GM12878 (cell line): Measurements from ENCODE around the gene TGFBI. TPM values are rescaled to one million over a fixed set of nuclear protein-coding genes. Genes with fewer than 3 reads are reported as not detected.

Source experiments
- ATAC-seq: fragments of 200-7000 bp; cut with Tn5 transposase; 3 replicates; pipeline ENCODE4 v1.9.1; 2020; ENCODE audit warnings: mild to moderate bottlenecking, moderate library complexity
- BruUV-seq: library from RNA; stranded (reverse); fragments of 400-500 nt; replicated peaks from 2 replicates; lab custom pipeline; 2021; lab: Mats Ljungman, UMichigan
- CTCF ChIA-PET: fragments of 300-600 bp; sonication (Branson Sonifier 250); formaldehyde crosslinking; extraction: SDS; loops from one replicate; lab custom pipeline; 2021; ENCODE audit warnings: inconsistent platforms; lab: Yijun Ruan, JAX
- POLR2A ChIA-PET: fragments of 350-600 bp; formaldehyde crosslinking; extraction: SDS; loops from one replicate; lab custom pipeline; 2021; ENCODE audit warnings: inconsistent platforms; lab: Charles Lee
- RAD21 ChIA-PET: fragments of 300-600 bp; sonication (Branson Sonifier 250); formaldehyde crosslinking; loops from one replicate; lab custom pipeline; 2023; ENCODE audit warnings: antibody characterized with exemption; ENCODE audit not compliant: unreplicated experiment; lab: Charles Lee
- SMC1A ChIA-PET: fragments of 300-600 bp; sonication (Branson Sonifier 250); formaldehyde crosslinking; loops from one replicate; lab custom pipeline; 2023; ENCODE audit not compliant: unreplicated experiment, uncharacterized antibody; lab: Charles Lee
- DNase-seq: peaks from one replicate; pipeline ENCODE4 v3.0.0-alpha.2; 2011; ENCODE audit warnings: low read depth, low spot score
- FAIRE-seq: peaks from 3 replicates; lab custom pipeline; 2011; peaks lifted over from hg19 to GRCh38; lab: Jason Lieb, UNC
- H2AFZ ChIP-seq: 2 replicates; pipeline ENCODE4 v1.6.0; 2011; ENCODE audit warnings: low read depth, low read length, control low read depth; ENCODE audit not compliant: control insufficient read depth
- H3K27ac ChIP-seq: 2 replicates; pipeline ENCODE4 v1.5.1; 2011; ENCODE audit warnings: control low read depth; ENCODE audit not compliant: control insufficient read depth, insufficient read depth
- H3K27me3 ChIP-seq, 2 experiments: replicated peaks in 1 of 2; 2 replicates each; pipeline versions ENCODE4 v1.6.0 to v1.6.1; 2011; ENCODE audit warnings: low read length in 1 of 2; ENCODE audit not compliant: control insufficient read depth in 2 of 2, insufficient read depth in 2 of 2
- H3K36me3 ChIP-seq, 2 experiments: 2 replicates each; pipeline ENCODE4 v1.5.1; 2011; ENCODE audit warnings: low read length in 1 of 2; ENCODE audit not compliant: control insufficient read depth in 2 of 2, insufficient read depth in 2 of 2
- H3K4me1 ChIP-seq: 2 replicates; pipeline ENCODE4 v1.6.1; 2011; ENCODE audit warnings: mild to moderate bottlenecking, low read length, moderate library complexity, mixed read lengths; ENCODE audit not compliant: control insufficient read depth, insufficient read depth
- H3K4me2 ChIP-seq: 2 replicates; pipeline ENCODE4 v1.6.0; 2011; ENCODE audit warnings: control low read depth; ENCODE audit not compliant: control insufficient read depth, insufficient read depth
- H3K4me3 ChIP-seq: fragments of 200-600 bp; sonication (generic); 2 replicates; pipeline ENCODE4 v1.5.1; 2016
- H3K79me2 ChIP-seq: 2 replicates; pipeline ENCODE4 v1.6.0; 2011; ENCODE audit warnings: low read length; ENCODE audit not compliant: control insufficient read depth, insufficient read depth
- H3K9ac ChIP-seq: 2 replicates; pipeline ENCODE4 v1.8.0; 2011; ENCODE audit warnings: low read length, control low read depth, mixed read lengths; ENCODE audit not compliant: control insufficient read depth, insufficient read depth
- H3K9me3 ChIP-seq: replicated peaks from 3 replicates; pipeline ENCODE4 v1.5.1; 2011; ENCODE audit warnings: mild to moderate bottlenecking, low read length; ENCODE audit not compliant: control insufficient read depth, insufficient read depth
- H4K20me1 ChIP-seq: 2 replicates; pipeline ENCODE4 v1.6.0; 2011; ENCODE audit not compliant: control insufficient read depth, insufficient read depth
- EGR1 ChIP-seq, 2 experiments: IDR thresholded peaks; 1 replicate in 1 of 2; 2 replicates in 1 of 2; pipeline ENCODE4 v1.6.1; 2011 to 2012; ENCODE audit warnings: low read depth in 2 of 2, low read length in 2 of 2, borderline replicate concordance in 1 of 2, mild to moderate bottlenecking in 1 of 2, moderate library complexity in 1 of 2
- ELK1 ChIP-seq: IDR thresholded peaks from 2 replicates; pipeline ENCODE4 v1.6.1; 2012; ENCODE audit warnings: low read depth, low read length, improper control_type of control experiment
- ESRRA ChIP-seq: IDR thresholded peaks from 2 replicates; pipeline ENCODE4 v1.6.1; 2012; ENCODE audit warnings: mild to moderate bottlenecking, low read length, improper control_type of control experiment
- PML ChIP-seq: IDR thresholded peaks from 2 replicates; pipeline ENCODE4 v1.6.1; 2012; ENCODE audit warnings: low read length, inconsistent platforms
- RAD51 ChIP-seq: fragments of 450-650 bp; IDR thresholded peaks from 2 replicates; pipeline ENCODE4 v1.6.1; 2016; ENCODE audit warnings: moderate library complexity, mild to moderate bottlenecking, inconsistent platforms
- ZZZ3 ChIP-seq: IDR thresholded peaks from 2 replicates; pipeline ENCODE4 v1.6.1; 2011; ENCODE audit warnings: low read depth; ENCODE audit not compliant: control insufficient read depth, insufficient read length
- WGBS: methylation state at CpG from one replicate; pipeline ENCODE4 v1.1.6; 2016; ENCODE audit warnings: low lambda C conversion rate; ENCODE audit not compliant: insufficient replicate concordance, insufficient coverage; ENCODE audit errors: missing lambda C conversion rate; 5-methylcytosine and 5-hydroxymethylcytosine counted together
- in situ Hi-C: fragments of 300-500 bp; cut with MboI; formaldehyde crosslinking; loops from 9 replicates; pipeline ENCODE4 v1.14.3; 2018; ENCODE audit warnings: mixed read lengths
- intact Hi-C: fragments of 100-400 bp; cut with micrococcal nuclease; formaldehyde crosslinking; loops from one replicate; pipeline ENCODE4 v1.14.2; 2022; ENCODE audit not compliant: unreplicated experiment
- polyA plus RNA-seq, 11 experiments: library from polyadenylated mRNA; depleted of rRNA in 4 of 11; unstranded in 6 of 11; stranded (reverse) in 5 of 11; fragments of >200 nt; fragmentation: Nextera tagmentation in 4 of 11; fragmentation: Illumina TruSeq in 1 of 11; extraction: Ambion mirVana in 4 of 11; extraction: Trizol in 1 of 11; gene quantifications; 1 replicate in 1 of 11; 2 replicates in 10 of 11; pipeline versions ENCODE4 v1.2.1 to v1.2.3, GENCODE V29; 2011 to 2016; ENCODE audit warnings: inconsistent platforms in 2 of 11, missing spikeins in 2 of 11, low read depth in 1 of 11
- total RNA-seq, 4 experiments: library from RNA; depleted of rRNA in 3 of 4; stranded (reverse); fragments of >200 nt in 3 of 4; fragmentation: Illumina TruSeq in 1 of 4; extraction: Trizol in 1 of 4; gene quantifications; 2 replicates each; pipeline versions ENCODE4 v1.2.1 to v1.2.3, GENCODE V29; 2013 to 2021

TGFBI gene
- total and polyA plus RNA-seq, 10 of the 15 experiments (the other 5 are each of a cell fraction or from before 2014, with no cell fraction given) = 0.12 to 1.8 (median 0.19) TPM

GRCh38 chr5:135985951-135986350 is 42.8 kb upstream of the TGFBI start:
- ATAC-seq = no peak
- no peaks in the 10 kb centered on the region; the same call in 2 of the 3 replicates for H3K9me3 ChIP-seq
- no peak overlapping the region for H3K27ac ChIP-seq
- BruUV-seq = no TSS peak
- 0% methylated on average over 1 of the region's 1 CpG for WGBS
- intact Hi-C loops (no loop called here), in situ Hi-C loops (no loop called here)
- no peak for FAIRE-seq
- no peak overlapping the region for H3K9ac ChIP-seq
- H4K20me1 ChIP-seq = no peaks in the 10 kb centered on the region
- no peaks in the 10 kb centered on the region for H3K36me3 ChIP-seq
- no peaks in the 10 kb centered on the region for H3K79me2 ChIP-seq
- no peak overlapping the region for H3K4me2 ChIP-seq
- ChIA-PET SMC1A (interaction anchor here (1.7 kb wide), 1 partner anchor 10 kb away, joined by 5 read pairs; no protein-coding TSS in a partner anchor), CTCF (interaction anchor here (1.6 to 2.2 kb wide), 2 partner anchors 8 to 10 kb away, joined by 7 to 8 read pairs; no protein-coding TSS in a partner anchor), RAD21 (no interaction called here), POLR2A (no interaction called here)
- no peaks in the 10 kb centered on the region for H3K4me1 ChIP-seq
- TF ChIP-seq EGR1 (IDR thresholded peaks at IDR 0.05; ENCODE audit: borderline replicate concordance in 1 of 2, low read depth in 2 of 2, low read length in 2 of 2) (no peak), PML (no peak), ESRRA (no peak), ELK1 (no peak), RAD51 (no peak), ZZZ3 (no peak)
- H3K4me3 ChIP-seq = no peak overlapping the region
- H3K27me3 ChIP-seq = peaks cover 0 to 3% of the 10 kb centered on the region in 2 experiments; a peak in 2 of 4 replicates
- no peak for DNase-seq
- H2AFZ ChIP-seq = no peak overlapping the region
